Activated T-cell treated with anti-CD3 and anti-CD28 coated beads for 48 hours (primary cell): ENCODE results near the gene ZNF22.

Experiments
- DNase-seq: peaks from one replicate; pipeline ENCODE4 v3.0.0-alpha.2; 2020; ENCODE audit warnings: low read depth

The ZNF22 gene

DNA sequence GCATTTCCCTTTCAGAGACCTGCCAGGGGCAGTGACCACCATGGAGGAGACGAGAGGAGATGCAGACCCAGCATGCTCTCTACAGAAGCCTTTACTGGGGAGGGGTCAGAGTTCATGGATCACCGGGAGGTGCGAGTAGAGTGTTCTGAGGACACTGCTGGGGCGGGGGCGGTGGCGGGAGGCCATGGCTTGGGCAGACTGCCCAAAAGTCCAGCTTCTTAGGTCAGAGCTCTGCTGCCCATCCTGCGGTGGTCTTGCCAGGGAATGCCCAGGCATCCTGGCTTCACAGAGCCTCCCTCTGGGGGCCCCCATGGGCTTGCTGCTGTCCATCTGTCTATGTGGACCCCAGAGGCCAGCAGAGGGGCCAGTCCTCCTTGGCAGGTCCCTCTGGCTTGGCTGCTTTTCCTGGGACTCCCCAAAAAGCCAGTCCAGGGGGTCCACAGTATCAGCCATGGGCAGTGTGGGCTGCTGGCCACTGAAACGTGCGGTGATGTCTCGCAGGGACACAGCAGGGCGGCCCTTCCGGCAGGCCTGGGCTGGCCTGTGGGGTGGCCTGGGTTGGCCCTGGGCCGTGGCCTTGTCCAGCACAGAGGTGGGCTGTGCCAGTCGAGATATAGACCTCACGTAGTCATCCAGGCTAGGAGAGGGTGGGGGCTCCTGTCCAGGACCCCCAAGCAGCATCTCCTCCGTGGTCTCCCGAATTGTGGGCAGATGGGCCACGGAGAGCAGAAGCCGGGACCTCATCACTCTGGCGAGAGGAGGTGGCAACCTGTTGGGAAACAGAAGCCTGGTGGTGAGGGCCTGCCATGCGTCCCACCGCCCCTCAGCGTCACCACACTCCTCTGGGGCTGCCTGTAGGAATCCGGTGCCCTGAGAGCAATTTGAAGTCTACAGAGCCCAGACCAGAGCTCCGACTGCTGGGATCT, 23.2 kb upstream of the ZNF22 start:
- no peak for DNase-seq

- DNase-seq, result no peak
Observed at GRCh38 chr10:44978213-44978569, 22.5 kb upstream of the ZNF22 start.

DNA sequence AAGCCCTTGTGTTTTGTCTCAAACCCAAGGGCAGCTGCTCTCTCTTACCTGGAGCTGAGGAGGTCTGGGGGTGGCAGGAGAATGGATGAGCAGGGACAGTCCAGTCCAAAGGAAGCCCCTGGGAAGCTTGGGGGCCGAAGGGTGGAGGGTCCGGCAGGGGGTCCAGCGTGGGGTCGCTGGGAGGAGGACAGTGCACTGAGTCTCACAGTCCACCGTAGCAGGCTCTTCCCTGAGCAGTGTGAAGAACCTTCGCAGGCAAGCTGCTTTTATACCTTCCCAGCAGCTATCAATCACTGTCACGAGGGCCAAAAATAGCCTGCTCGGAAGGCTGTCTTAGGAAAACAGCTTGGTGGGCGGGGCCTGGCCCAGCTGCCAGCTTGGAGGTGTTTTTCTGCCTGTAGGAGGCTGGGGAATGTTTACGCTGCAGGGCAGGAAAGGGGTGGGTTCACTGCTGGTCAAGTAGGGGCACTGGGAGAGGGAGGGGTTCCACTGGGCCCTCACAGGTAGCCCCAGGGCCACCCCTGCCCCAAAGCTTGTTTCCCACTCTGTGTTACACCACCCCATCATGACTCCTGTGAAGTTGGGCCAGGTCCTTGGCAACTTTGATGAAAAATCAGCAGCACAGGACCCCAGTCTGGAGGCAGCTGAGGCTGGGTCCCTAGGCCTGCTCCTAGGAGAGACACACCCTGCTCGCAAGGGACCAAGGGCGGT, 22.0 kb upstream of the ZNF22 start, which contains the start of gene DEPP1:
Gene DEPP1 (minus strand): TSS at position 240 of the 711 bp plus-strand sequence. CDS start 779 bp downstream, outside the sequence.
- no peak for DNase-seq

GRCh38 chr10:44979281-44980191, 21.2 kb upstream of the ZNF22 start:
- DNase-seq, result no peak

- no peak for DNase-seq
Observed at GRCh38 chr10:44980309-44981171, 20.2 kb upstream of the ZNF22 start.

DNA sequence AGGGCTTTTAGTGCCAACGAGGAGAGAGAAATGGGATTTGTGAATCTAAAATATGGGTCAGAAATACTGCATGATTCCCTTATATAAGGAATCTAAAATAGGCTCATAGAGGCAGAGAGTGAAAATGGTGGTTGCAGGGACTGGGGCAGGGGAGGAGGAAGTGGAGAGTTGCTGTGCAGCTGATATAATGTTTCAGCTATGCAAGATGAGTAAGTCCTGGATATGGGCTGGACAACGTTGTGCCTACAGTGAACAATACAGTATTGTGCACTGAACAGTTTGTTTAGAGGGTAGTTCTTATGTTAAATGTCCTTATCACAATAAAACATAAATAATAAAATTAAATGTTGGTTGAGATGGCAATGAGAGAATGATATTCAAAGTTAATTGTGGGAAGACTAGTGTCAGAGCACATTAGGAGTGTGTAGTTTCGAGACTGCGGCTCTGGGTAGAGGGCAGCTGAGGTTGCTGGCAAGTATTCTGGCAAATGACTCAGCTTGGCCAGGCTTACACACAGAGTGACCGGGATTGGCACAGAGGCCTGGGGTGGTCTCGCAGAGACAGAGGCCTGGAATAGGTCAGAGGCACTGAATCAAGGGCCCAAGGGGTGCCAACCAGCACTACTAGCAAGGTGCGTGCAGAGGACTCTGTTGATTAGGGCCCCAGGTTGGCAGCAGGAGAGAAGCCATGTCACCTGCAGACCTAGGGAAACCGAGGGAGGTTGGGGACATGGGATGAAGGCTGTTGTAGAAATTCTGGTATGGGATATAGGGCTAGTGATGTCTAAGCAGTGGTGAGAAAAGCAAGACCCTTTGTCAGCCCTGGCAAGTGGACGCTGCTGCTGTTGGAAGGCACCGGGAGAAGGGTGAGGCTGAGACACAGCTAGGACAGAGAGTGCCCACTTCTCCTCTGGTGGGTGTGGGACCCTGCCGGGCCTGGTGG, 19.3 kb upstream of the ZNF22 start:
- DNase-seq, result no peak

DNA sequence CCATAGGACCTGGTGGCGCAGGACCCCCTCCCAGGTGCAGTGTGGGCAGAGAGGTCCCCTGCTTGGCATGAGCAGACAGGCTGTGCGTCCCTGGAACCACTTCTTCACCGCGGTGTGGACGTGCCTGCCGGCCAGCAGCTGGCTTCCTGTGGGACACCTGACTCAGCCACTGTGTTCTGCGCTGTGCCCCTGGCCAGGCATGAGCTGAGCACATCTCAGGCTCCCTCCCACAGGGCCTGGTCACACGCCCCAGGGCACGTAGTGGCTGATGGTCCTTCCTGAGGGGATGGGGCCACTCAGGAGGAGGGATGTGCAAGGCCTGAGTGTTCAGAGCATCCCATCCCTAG, 18.6 kb upstream of the ZNF22 start:
- no peak for DNase-seq

GRCh38 chr10:44982496-44982895, 18.2 kb upstream of the ZNF22 start:
- DNase-seq, result no peak

- no peak for DNase-seq
Observed at GRCh38 chr10:44983066-44983894, 17.4 kb upstream of the ZNF22 start.

DNA sequence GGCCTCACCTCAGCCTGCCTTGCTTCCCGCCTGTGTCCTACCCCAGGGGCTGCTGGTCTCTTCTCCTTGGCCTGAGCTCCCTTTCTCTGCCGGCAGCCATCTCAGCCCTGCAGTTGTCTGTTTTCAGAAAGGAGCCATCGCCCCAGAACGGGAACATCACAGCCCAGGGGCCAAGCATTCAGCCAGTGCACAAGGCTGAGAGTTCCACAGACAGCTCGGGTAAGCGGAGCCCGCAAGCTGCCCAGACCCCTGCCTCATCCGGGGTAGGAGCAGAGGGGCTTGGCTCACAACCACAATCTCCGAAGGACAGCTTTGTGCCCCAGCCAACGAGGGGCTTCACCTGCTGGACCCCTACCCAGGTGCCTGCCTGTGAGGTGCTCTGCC, 16.8 kb upstream of the ZNF22 start:
- no peak for DNase-seq

DNA sequence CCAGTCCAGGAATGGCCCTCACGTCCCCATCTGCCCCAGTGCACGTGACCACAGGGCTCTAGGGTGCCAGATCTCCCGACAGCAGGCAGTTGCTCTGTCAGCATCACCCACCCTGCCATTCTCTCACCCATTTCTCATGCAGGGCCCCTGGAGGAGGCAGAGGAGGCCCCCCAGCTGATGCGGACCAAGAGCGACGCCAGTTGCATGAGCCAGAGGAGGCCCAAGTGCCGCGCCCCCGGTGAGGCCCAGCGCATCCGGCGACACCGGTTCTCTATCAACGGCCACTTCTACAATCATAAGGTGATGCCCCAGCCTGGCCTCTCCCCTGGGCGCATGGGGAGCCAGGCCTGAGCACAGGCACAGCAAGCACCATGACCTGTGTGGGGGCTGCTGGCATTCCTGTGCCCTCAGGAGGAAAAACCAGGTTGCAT, 16.0 kb upstream of the ZNF22 start:
- no peak for DNase-seq

- no peak for DNase-seq
Observed at GRCh38 chr10:44985175-44985681, 15.5 kb upstream of the ZNF22 start.

DNA sequence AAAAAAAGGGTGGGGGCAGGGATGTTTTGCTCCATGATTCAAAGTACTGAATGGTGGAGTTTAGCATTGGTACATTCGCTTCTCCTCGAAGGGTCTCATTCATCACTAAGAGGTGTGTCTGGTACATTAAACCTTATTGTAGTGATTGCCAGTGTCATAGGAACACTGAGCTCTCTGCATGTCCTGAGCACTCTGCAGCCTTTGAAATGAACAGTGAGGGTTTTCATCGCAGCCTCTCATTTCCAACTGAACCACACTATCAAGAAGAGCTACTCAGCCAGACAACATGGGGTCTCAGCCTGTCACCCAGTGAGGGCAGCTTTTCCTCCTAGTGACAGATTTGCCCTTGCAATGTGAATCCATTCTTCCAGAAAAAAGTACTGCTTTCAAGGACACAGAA, 14.5 kb upstream of the ZNF22 start:
- no peak for DNase-seq

GRCh38 chr10:44986670-44987069, 14.1 kb upstream of the ZNF22 start:
- DNase-seq, result no peak

GRCh38 chr10:44988957-44989585, 11.7 kb upstream of the ZNF22 start:
- DNase-seq, result no peak

GRCh38 chr10:44989597-44990301, 11.0 kb upstream of the ZNF22 start:
- no peak for DNase-seq

GRCh38 chr10:44990302-44990655, 10.4 kb upstream of the ZNF22 start:
- no peak for DNase-seq

GRCh38 chr10:44990965-44991364, 9.8 kb upstream of the ZNF22 start:
- no peak for DNase-seq
